PC-3 (cell line): ENCODE results near the gene DHRS1. TPM values are rescaled to one million over a fixed set of nuclear protein-coding genes. Genes with fewer than 3 reads are reported as not detected.

Experiments used
- ATAC-seq: fragments of 200-7000 bp; cut with Tn5 transposase; 2 replicates; pipeline ENCODE4 v1.9.1; 2020; ENCODE audit warnings: mild to moderate bottlenecking, moderate library complexity
- BruUV-seq: library from RNA; stranded (reverse); fragments of 400-500 nt; replicated peaks from 2 replicates; lab custom pipeline; 2021; lab: Mats Ljungman, UMichigan
- CTCF ChIA-PET: fragments of 300-600 bp; sonication (Branson Sonifier 250); formaldehyde crosslinking; loops from one replicate; lab custom pipeline; 2022; ENCODE audit warnings: antibody characterized with exemption; lab: Charles Lee
- POLR2A ChIA-PET: fragments of 300-600 bp; sonication (Branson Sonifier 250); formaldehyde crosslinking; loops from one replicate; lab custom pipeline; 2022; ENCODE audit warnings: antibody characterized with exemption; ENCODE audit not compliant: unreplicated experiment; lab: Charles Lee
- DNase-seq: peaks from one replicate; pipeline ENCODE4 v3.0.0-alpha.2; 2015
- H2AFZ ChIP-seq: fragments of 300-600 bp; sonication (generic); 2 replicates; pipeline ENCODE4 v1.6.0; 2016; ENCODE audit warnings: antibody characterized with exemption, low read length
- H3F3A ChIP-seq: fragments of 300-600 bp; sonication (generic); one replicate; pipeline ENCODE4 v1.6.0; 2017; ENCODE audit warnings: antibody characterized with exemption, low read length, control low read depth, mild to moderate bottlenecking; ENCODE audit not compliant: unreplicated experiment
- H3K27ac ChIP-seq: fragments of 300-600 bp; sonication (generic); 2 replicates; pipeline ENCODE4 v1.5.1; 2016; ENCODE audit warnings: mild to moderate bottlenecking, low read length
- H3K27me3 ChIP-seq: fragments of 300-600 bp; sonication (generic); 2 replicates; pipeline ENCODE4 v1.6.1; 2016; ENCODE audit warnings: low read length, mixed read lengths
- H3K36me3 ChIP-seq: fragments of 300-600 bp; sonication (generic); 2 replicates; pipeline ENCODE4 v1.6.1; 2016; ENCODE audit warnings: low read depth, mixed run types, low read length, mixed read lengths
- H3K4me1 ChIP-seq: fragments of 300-600 bp; sonication (generic); 2 replicates; pipeline ENCODE4 v1.5.1; 2016; ENCODE audit warnings: low read length; ENCODE audit not compliant: insufficient read depth
- H3K4me2 ChIP-seq: fragments of 300-600 bp; sonication (generic); 2 replicates; pipeline ENCODE4 v1.6.0; 2016; ENCODE audit warnings: low read length
- H3K4me3 ChIP-seq: fragments of 300-600 bp; sonication (generic); 2 replicates; pipeline ENCODE4 v1.5.1; 2016; ENCODE audit warnings: mild to moderate bottlenecking, low read length, mixed read lengths
- H3K79me2 ChIP-seq: fragments of 300-600 bp; sonication (generic); 2 replicates; pipeline ENCODE4 v1.6.1; 2017; ENCODE audit warnings: low read length, mixed read lengths
- H3K9ac ChIP-seq: fragments of 300-600 bp; sonication (generic); 2 replicates; pipeline ENCODE4 v1.6.0; 2016; ENCODE audit warnings: mild to moderate bottlenecking, low read length
- H3K9me2 ChIP-seq: fragments of 300-600 bp; sonication (generic); replicated peaks from 2 replicates; pipeline ENCODE4 v1.6.1; 2016; ENCODE audit warnings: mixed run types, low read length, mixed read lengths
- H3K9me3 ChIP-seq: fragments of 300-600 bp; sonication (generic); 2 replicates; pipeline ENCODE4 v1.6.1; 2016; ENCODE audit warnings: low read length, mixed read lengths
- H4K20me1 ChIP-seq: fragments of 300-600 bp; sonication (generic); 2 replicates; pipeline ENCODE4 v1.6.1; 2016; ENCODE audit warnings: low read length, mixed read lengths
- CTCF ChIP-seq: fragments of 300-600 bp; sonication (generic); conservative IDR thresholded peaks from 2 replicates; pipeline ENCODE4 v1.5.1; 2017; ENCODE audit warnings: antibody characterized with exemption, low read depth, mild to moderate bottlenecking, low read length
- EZH2 ChIP-seq: fragments of 300-600 bp; sonication (generic); IDR thresholded peaks from one replicate; pipeline ENCODE4 v1.6.1; 2017; ENCODE audit warnings: antibody characterized with exemption, mild to moderate bottlenecking, low read length; ENCODE audit not compliant: unreplicated experiment
- EZH2phosphoT487 ChIP-seq: fragments of 300-600 bp; sonication (generic); IDR thresholded peaks from 2 replicates; pipeline ENCODE4 v1.6.1; 2018; ENCODE audit warnings: mild to moderate bottlenecking, antibody characterized with exemption, low read length, borderline replicate concordance
- intact Hi-C: fragments of 100-400 bp; cut with micrococcal nuclease; formaldehyde crosslinking; loops from 2 replicates; pipeline ENCODE4 v1.9.0; 2023
- total RNA-seq: library from RNA; depleted of rRNA; stranded (reverse); fragments of >200 nt; gene quantifications from 2 replicates; pipeline ENCODE4 v1.2.3, GENCODE V29; 2014

DHRS1 gene
- total RNA-seq, 1 experiment from 2014 or later = 15.9 TPM

GRCh38 chr14:24277606-24278321, 21.8 kb downstream of the DHRS1 start:
- TF ChIP-seq EZH2phosphoT487 (no peak), CTCF (no peak), EZH2 (no peak)
- Histone ChIP-seq H3K27me3 (no peaks in the 10 kb centered on the region), H2AFZ (no peak overlapping the region), H3K79me2 (no peaks in the 10 kb centered on the region), H3K9me2 (no peaks in the 10 kb centered on the region), H3K27ac (no peak overlapping the region), H3K4me1 (peaks cover 16% of the 10 kb centered on the region), H3F3A (no peaks in the 10 kb centered on the region), H3K4me2 (no peak overlapping the region), H3K9me3 (no peaks in the 10 kb centered on the region), H3K4me3 (no peak overlapping the region), H3K9ac (no peak overlapping the region), H4K20me1 (no peaks in the 10 kb centered on the region), H3K36me3 (no peaks in the 10 kb centered on the region)
- DNase-seq (no peak), ATAC-seq (no peak)
- intact Hi-C loops = no loop called here
- CTCF ChIA-PET = no interaction called here
- POLR2A ChIA-PET = no interaction called here
- BruUV-seq = no TSS peak

GRCh38 chr14:24277071-24277470, 22.5 kb downstream of the DHRS1 start:
- no peak overlapping the region for H2AFZ ChIP-seq

More at GRCh38 chr14:24277071-24277470, 22.5 kb downstream of the DHRS1 start:
- Histone ChIP-seq H3K79me2 (no peaks in the 10 kb centered on the region), H3K36me3 (no peaks in the 10 kb centered on the region), H3K9me2 (no peaks in the 10 kb centered on the region), H4K20me1 (no peaks in the 10 kb centered on the region), H3K9ac (no peak overlapping the region), H3K27me3 (no peaks in the 10 kb centered on the region), H3K27ac (no peak overlapping the region), H3K4me1 (peaks cover 17% of the 10 kb centered on the region), H3K9me3 (no peaks in the 10 kb centered on the region), H3K4me2 (no peak overlapping the region), H3K4me3 (no peak overlapping the region), H3F3A (no peaks in the 10 kb centered on the region)
- DNase-seq = no peak
- ChIA-PET POLR2A (no interaction called here), CTCF (no interaction called here)
- intact Hi-C loops = no loop called here
- ATAC-seq = no peak
- no TSS peak for BruUV-seq
- TF ChIP-seq EZH2phosphoT487 (no peak), EZH2 (no peak), CTCF (no peak)
